KOPT-K1 (cell line): Measurements from ENCODE around the gene ATP9B.

ENCODE experiments used
- H3K27ac ChIP-seq: fragments of 200-600 bp; sonication (generic); 2 replicates; pipeline ENCODE4 v1.5.1; 2016; ENCODE audit warnings: antibody characterized with exemption, mild to moderate bottlenecking, low read depth, low read length; ENCODE audit not compliant: poor library complexity, severe bottlenecking
- H3K36me3 ChIP-seq: fragments of 200-600 bp; sonication (generic); 2 replicates; pipeline ENCODE4 v1.5.1; 2017; ENCODE audit warnings: antibody characterized with exemption, mild to moderate bottlenecking, low read length, moderate library complexity; ENCODE audit not compliant: insufficient read depth
- H3K9me3 ChIP-seq: fragments of 200-600 bp; sonication (generic); 2 replicates; pipeline ENCODE4 v1.5.1; 2017; ENCODE audit warnings: antibody characterized with exemption, low read length, mild to moderate bottlenecking; ENCODE audit not compliant: insufficient read depth, poor library complexity, severe bottlenecking

ATP9B gene

DNA sequence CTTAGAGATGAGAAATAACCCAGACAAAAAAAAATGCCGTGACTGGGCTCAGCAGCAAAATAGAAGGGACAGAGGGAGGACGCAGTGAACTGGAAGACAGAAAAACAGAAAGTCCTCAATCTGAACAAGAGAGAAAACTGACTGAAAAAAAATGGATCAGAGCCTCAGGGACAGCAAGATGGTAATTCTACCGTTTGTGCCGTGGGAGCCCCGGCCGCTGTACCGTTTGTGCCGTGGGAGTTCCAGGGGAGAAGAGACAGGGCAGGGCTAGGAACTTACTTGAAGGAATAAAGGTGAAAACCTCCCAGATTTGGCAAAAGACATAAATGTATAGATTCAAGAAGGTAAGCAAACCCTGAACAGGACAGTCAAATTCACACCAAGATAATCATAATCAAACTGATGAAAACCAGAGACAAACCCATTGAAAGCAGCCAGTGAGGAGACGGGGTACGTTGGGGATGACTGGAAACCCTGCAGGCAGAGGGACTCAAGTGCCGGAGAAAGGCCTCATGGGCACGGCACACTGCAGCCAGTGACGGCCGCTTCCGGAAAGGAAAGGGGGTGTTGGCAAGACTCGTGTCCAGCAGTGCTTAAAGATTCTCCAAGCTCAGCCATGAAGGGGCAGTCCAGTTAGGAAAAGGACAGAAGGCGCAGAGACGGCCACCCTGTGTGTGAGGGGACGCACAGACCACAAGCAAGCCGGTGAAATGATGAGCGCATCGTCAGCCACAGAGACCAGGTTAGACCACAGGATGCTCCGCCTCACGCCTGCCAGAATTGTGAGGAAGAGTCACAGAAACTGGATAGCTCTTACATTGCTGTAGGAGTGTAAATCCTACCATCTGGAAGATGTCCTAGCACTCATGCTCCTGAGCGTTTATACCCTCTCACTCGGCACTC is 286.5 kb downstream of the ATP9B start:
- Histone ChIP-seq H3K36me3 (peaks cover 24% of the 10 kb centered on the region), H3K9me3 (no peaks in the 10 kb centered on the region), H3K27ac (no peak overlapping the region)

DNA sequence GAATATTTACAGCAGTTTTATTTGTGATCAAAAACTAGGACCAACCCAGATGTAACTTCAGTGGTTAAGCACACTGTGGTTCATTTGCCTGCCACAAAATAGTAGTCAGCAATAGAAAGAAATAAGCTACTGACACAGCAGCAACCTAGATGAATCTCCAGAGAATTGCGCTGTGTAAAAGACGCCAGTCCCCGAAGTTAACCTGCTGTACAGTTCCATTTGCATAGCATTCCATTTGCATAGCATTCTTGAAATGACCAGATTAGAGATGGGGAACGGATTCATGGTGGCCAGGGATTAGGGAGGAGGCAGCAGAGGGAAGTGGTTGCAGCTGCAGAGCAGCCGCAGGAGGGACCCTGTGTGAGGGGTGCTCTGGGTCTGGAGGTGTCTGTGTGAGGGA is 287.2 kb downstream of the ATP9B start:
- Histone ChIP-seq H3K36me3 (peaks cover 31% of the 10 kb centered on the region), H3K9me3 (no peaks in the 10 kb centered on the region), H3K27ac (no peak overlapping the region)

DNA sequence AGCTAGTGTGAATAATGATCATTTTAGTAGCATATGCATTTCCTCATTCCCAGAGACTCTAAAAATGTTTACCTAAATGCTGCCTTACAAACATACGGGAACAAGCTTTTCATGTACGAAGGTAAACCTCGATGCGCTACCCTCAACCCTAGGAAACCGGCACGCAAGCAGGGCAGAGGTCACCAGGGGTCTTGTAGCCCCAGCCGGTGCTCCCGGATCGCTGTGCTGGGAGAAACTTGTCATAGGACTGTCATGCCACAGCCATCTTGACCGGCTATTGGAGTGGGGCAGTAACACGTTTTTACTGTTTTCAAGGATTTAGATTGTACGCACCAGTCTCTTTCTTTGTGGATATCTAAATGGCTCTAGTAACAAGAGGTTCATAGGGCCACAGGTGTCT is 291.7 kb downstream of the ATP9B start:
- no peaks in the 10 kb centered on the region for H3K9me3 ChIP-seq
- H3K36me3 ChIP-seq: peaks cover 49% of the 10 kb centered on the region
- H3K27ac ChIP-seq: no peak overlapping the region

DNA sequence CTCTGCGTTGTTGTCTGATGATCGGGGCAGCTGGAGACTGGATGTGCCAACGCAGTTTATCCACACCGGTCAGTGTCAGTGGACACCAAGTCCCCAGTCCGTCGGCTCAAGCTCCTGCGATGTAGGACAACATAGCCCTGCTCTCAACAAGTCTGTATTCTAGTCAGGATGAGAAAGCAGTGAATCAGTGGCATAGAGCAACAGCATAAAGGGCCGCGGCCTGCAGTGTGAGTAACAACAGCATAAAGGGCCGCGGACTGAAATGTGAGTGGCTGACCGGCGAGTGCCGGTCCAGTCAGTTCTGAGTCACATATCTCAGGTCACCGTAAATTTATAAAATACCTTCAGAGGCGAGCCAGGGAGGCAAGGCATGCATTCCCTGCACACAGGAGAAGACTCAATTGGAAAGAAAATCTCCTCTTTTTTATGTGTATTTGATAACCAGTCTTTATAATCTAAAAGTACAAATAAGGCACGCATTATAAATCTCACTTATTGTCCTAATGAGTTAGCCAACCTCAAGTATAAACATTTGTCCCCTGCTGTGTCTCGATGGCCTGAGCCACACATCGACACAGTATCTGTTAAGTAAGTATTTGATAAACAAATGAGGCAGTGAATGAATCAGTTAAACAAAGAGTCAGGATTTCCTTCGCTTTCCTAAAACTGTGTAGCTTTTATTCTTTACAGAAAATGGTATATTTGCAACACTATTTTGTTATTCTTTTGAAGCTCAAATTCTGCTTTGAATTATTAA is 292.8 kb downstream of the ATP9B start:
- Histone ChIP-seq H3K36me3 (peaks cover 53% of the 10 kb centered on the region), H3K9me3 (no peaks in the 10 kb centered on the region), H3K27ac (no peak overlapping the region)

DNA sequence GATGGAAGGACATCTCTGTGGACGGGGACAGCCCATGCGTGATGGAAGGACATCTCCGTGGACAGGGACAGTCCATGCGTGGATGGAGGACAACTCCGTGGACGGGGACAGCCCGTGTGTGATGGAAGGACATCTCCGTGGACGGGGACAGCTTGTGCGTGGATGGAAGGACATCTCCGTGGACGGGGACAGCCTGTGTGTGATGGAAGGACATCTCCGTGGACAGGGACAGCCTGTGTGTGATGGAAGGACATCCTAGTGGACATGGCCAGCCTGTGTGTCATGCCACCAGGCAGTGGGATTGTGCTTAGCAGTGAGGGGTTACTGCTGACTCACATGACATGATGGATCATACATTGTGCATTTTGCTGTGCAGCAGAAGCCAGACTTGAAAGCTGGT is 296.5 kb downstream of the ATP9B start:
- peaks cover 38% of the 10 kb centered on the region for H3K36me3 ChIP-seq
- H3K9me3 ChIP-seq: no peaks in the 10 kb centered on the region
- H3K27ac ChIP-seq: no peak overlapping the region

DNA sequence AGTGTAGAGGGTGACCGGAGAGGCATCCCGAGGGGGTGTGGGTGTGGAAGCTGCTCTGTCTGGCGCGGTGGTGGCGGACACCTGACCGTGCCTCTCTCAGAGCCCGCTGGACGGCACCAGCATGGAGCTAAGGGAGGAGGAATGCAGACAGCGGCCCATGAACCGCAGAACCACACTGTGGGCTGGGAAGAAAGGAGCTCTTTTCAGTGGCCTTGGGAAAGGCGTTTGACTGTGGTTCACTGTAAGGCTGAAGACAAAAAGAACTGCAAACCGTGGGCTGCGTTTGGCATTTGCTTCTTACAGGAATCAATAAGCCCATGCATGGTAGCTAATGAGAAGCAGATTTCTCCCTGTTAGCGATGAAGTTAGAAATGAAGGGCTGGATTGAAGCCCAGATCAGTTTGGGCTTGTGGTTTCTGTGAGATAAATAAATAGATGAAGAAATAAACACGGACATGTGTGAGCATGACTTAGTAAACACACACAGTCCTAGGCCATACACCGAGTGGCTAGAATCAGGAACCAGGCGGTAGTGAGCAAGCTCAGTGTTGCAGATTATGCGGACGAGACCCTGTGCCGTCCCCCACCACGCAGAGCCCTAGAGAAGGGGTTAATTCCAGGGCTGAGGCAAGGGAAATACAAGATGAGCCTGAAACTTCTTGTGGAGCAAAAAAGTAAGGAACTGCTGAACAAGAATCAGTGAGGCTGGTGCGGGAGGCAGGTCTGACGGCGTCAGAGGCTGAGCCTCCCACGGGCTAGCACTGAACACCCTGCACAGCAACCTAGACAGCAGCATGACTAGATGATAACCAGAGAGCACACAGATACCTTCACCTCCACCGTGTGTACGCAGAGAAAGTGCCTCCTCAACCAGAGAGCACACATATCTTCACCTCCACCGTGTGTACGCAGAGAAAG is 297.2 kb downstream of the ATP9B start:
- Histone ChIP-seq H3K27ac (no peak overlapping the region), H3K36me3 (peaks cover 31% of the 10 kb centered on the region), H3K9me3 (no peaks in the 10 kb centered on the region)

DNA sequence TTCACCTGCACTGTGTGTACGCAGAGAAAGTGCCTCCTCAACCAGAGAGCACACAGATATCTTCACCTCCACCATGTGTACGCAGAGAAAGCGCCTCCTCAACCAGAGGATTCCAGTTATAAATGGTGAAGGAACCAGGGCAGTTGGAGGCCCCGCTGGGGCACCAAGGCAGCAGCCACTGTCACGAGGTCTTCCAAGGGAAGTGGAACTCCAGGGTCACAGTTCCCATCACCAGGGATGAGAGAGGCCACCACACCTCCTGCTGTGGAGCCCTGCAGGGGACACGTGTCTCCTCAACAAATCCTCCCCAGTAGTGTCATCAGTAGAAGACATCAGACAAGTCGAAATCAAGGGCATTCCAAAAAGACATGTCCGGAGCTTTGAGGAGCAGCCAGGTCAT is 298.3 kb downstream of the ATP9B start:
- H3K9me3 ChIP-seq: no peaks in the 10 kb centered on the region
- no peak overlapping the region for H3K27ac ChIP-seq
- peaks cover 20% of the 10 kb centered on the region; the same call in 1 of the 2 replicates for H3K36me3 ChIP-seq

DNA sequence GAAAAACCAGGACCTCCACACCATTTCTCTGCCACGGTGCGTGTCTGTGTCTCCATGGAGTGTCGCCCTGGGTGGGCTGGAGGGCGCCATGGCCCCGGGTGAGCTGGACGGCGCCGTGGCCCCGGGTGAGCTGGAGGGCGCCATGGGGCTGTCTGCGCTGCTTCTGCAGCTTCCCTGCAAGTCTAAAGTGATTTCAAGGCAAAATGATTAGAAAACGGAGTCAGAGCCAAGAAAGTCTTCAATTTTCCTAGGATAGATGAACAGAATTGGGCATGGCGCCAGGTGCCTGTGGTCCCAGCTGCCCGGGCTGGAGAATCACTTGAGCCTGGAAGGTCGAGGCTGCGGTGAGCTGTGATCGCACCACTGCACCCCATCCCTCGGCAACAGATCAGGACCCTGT is 298.8 kb downstream of the ATP9B start:
- no peaks in the 10 kb centered on the region for H3K9me3 ChIP-seq
- H3K36me3 ChIP-seq: peaks cover 18% of the 10 kb centered on the region; the same call in 1 of the 2 replicates
- H3K27ac ChIP-seq: peak overlapping the region; percentile 32

DNA sequence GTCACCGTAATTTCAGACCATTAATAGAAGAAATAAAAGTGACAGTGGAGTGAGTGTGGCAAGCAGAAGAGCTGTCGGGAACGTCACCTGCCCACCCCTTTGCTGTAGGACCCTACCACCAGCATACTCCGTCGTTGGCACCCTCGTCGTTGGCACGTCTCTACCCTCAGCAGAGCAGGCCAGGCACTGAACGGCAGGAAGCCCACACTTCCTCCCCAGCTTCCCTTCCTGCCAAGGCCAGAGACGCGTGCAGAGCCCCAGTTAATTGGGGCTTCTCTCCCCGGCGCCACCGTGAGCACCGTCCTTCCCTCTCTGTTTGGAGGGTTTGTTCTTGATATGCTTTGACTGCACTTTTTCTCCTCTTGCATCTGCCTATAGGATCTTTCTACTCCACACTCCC is 299.5 kb downstream of the ATP9B start:
- no peaks in the 10 kb centered on the region for H3K9me3 ChIP-seq
- peaks cover 12% of the 10 kb centered on the region; the same call in 1 of the 2 replicates for H3K36me3 ChIP-seq
- peak overlapping the region; percentile 32 for H3K27ac ChIP-seq

DNA sequence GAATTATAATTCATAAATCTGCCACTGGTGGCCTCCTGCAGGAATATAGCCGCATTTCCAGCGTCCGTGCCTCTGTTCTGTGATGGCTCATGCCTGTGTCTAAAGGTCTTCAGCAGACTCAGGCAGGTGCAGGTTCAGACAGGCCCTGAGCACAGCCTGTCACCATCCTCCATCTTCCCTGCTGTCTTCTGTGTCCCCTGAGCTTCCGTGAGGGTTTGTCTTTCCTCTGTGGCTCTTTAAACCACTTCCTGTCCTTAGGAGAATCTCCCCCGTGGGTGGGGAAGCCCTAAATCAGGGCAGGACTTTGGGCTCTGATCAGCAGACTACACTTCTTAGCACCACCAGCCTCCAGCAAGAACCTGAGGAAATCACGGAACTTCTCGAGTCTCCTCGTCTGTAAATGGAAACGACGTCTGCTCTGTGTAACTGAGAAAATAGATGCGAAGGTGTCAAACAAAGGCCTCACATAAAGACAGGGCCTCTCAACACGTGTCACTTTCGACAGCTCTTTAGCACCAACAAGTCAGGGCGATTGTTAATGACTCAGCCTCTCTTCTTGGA is 302.4 kb downstream of the ATP9B start:
- Histone ChIP-seq H3K36me3 (peaks cover 12% of the 10 kb centered on the region; the same call in 1 of the 2 replicates), H3K27ac (peak overlapping the region; percentile 0), H3K9me3 (no peaks in the 10 kb centered on the region)

DNA sequence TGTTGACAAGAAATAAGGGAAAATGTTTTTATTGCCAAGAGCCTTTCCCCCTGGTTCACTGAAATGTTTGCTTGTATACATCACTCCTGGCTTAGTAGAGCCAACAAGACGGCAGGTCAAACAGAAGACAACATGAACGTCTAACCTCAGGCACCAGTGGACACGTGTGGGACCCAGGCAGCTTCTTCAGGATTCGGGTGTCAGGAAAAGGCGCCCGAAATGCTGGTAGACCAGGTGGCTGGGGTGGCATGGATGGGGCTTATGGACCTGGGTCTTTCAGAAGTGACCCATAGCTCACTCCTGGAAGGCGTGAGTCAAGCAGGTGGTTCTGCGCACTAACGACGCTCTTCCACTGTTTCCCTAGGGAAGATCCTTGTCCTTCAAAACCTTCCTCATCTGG is 303.3 kb downstream of the ATP9B start:
- H3K9me3 ChIP-seq: no peaks in the 10 kb centered on the region
- H3K36me3 ChIP-seq: peaks cover 17% of the 10 kb centered on the region; the same call in 1 of the 2 replicates
- H3K27ac ChIP-seq: no peak overlapping the region

DNA sequence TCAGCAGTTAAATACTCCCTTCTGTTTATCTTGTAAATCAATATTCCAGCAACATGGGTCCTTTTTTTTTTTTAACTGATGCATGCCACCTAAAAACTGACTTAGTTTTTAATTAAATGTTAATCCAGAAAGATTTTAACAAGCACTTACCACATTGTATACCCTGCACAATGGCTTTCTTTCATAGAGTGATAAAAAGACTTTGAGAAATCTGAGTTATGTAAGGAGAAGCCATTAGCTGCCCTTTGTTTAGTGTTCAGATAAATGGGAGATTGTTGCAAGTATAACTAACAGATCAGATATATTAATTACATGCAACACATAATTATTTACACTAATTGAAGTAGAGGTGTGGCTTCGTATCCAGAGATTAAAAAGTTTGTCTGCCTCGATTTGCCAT is 303.8 kb downstream of the ATP9B start:
- Histone ChIP-seq H3K36me3 (peaks cover 22% of the 10 kb centered on the region; the same call in 1 of the 2 replicates), H3K9me3 (no peaks in the 10 kb centered on the region), H3K27ac (no peak overlapping the region)

DNA sequence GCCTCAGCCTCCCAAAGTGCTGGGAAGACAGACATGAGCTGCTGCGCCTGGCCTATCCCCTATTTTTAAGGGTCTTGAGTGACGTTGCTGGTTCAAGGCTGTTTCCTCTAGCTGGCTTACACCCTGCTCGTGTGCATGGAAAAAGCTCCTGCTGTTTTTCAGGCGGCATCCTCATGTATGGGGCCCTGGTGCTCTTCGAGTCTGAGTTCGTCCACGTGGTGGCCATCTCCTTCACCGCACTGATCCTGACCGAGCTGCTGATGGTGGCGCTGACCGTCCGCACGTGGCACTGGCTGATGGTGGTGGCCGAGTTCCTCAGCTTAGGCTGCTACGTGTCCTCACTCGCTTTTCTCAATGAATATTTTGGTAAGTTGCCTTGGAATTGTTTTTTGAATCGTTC is 304.5 kb downstream of the ATP9B start:
- H3K36me3 ChIP-seq: peaks cover 28% of the 10 kb centered on the region; the same call in 1 of the 2 replicates
- no peak overlapping the region for H3K27ac ChIP-seq
- H3K9me3 ChIP-seq: no peaks in the 10 kb centered on the region

DNA sequence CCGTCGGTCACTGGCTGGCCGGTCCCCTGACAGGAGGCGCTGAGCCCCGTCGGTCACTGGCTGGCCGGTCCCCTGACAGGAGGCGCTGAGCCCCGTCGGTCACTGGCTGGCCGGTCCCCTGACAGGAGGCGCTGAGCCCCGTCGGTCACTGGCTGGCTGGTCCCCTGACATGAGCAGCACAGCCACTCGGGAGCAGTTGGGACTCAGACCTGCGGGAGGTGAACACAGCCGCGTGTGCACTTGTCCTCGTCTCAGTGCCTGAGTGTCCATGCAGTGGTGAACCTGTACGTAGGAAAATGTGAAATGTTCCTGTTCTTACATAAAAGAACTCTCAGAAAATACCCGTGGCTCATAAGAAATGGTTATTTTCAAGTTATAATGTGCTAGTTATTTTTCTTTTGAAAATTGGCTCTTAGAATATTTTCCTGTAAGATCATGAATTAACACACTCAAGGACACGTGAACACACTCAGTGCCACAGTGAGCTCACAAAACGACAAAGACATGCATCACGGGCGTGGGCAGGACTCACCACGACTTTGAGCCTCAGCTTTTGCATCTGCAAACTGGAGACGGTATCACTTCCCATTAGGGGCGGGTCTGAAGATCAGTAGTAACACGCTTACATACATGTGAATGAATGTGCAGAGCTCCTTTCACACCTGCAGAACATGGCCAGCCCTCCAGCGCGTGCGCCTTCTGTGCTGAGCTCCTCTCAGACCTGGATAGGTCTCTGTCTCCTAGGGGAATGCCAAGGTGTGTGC is 305.4 kb downstream of the ATP9B start:
- no peak overlapping the region for H3K27ac ChIP-seq
- H3K9me3 ChIP-seq: no peaks in the 10 kb centered on the region
- H3K36me3 ChIP-seq: peaks cover 34% of the 10 kb centered on the region; the same call in 1 of the 2 replicates
